Measurements from ENCODE around the gene MAST4.

- no peak for TF ChIP-seq CTCF (optimal IDR thresholded peaks at IDR 0.05 in 1 of 3, IDR thresholded peaks at IDR 0.05 in 1 of 3, conservative IDR thresholded peaks at IDR 0.05 in 1 of 3; ENCODE audit: extremely low read depth in 1 of 3, insufficient read depth in 2 of 3, low read length in 3 of 3)
- TF ChIP-seq EZH2 (IDR thresholded peaks at IDR 0.05; ENCODE audit: low read length) = no peak
Measured at GRCh38 chr5:66741394-66741793, 145.2 kb downstream of the MAST4 start.

Measured in keratinocyte (primary cell).